Endothelial cell of umbilical vein (primary cell): ENCODE data around the gene CCDC107.

ENCODE experiments used
- CTCF ChIP-seq, 2 donors: IDR thresholded peaks; 1 replicate in 1 of 2; 2 replicates in 1 of 2; pipeline ENCODE4 v1.5.1; 2011; ENCODE audit warnings: low read length in 2 of 2, mild to moderate bottlenecking in 2 of 2, moderate library complexity in 2 of 2, control low read depth in 1 of 2, inconsistent platforms in 1 of 2, low read depth in 1 of 2; ENCODE audit not compliant: insufficient read depth in 1 of 2; ENCODE audit errors: extremely low read depth in 1 of 2
- EZH2 ChIP-seq: IDR thresholded peaks from 2 replicates; pipeline ENCODE4 v1.6.1; 2012; ENCODE audit warnings: borderline replicate concordance, low read depth, mild to moderate bottlenecking, moderate library complexity, low read length, inconsistent platforms; ENCODE audit not compliant: severe bottlenecking
- POLR2A ChIP-seq: IDR thresholded peaks from 2 replicates; pipeline ENCODE4 v1.6.1; 2012; ENCODE audit warnings: low read depth, mild to moderate bottlenecking, control low read depth, low read length

GRCh38 chr9:35675204-35675603, 17.1 kb downstream of the CCDC107 start:
- TF ChIP-seq CTCF (IDR thresholded peaks at IDR 0.05; ENCODE audit: extremely low read depth in 1 of 2, insufficient read depth in 1 of 2, low read depth in 1 of 2, low read length in 2 of 2): no peak
- no peak for TF ChIP-seq POLR2A
- TF ChIP-seq EZH2: no peak
